ENCODE data around the gene KCNJ2. TPM values are rescaled to one million over a fixed set of nuclear protein-coding genes. Genes with fewer than 3 reads are reported as not detected.

KCNJ2 gene
- total RNA-seq, 1 experiment from 2014 or later = 0.15 TPM

DNA sequence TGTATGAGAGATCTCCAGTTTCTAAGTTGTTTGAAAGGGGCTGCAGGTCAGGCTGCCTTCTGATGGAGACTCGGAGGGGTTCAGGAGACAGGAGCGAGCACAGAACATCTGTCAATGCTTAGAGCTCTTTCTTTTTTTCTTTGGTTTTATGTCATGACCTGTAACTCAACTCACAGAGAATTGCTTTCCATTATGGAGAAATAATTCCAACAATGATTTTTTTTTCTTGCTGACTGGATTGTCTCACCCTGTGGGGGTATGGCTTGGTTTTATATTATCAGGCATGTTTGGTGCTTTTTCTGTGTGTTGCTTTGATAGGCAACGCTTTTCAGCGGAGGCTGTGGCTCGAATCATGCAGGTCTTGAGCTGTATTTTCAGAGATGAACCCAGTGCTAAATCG is 10.7 kb upstream of the KCNJ2 start:
- Histone ChIP-seq H3K23ac (ENCODE audit: insufficient read length, low read depth, low read length) (no peak overlapping the region), H3K4me2 (ENCODE audit: insufficient read depth, insufficient read length, low read length) (no peak overlapping the region), H3T11ph (ENCODE audit: low read length) (no peak overlapping the region), H3K4me1 (ENCODE audit: insufficient read depth, low read length) (no peaks in the 10 kb centered on the region), H3K27ac (ENCODE audit: insufficient read length, low read depth, low read length) (no peak overlapping the region), H3K4ac (ENCODE audit: low read depth, low read length) (no peak overlapping the region), H2AFZ (ENCODE audit: low read length) (no peak overlapping the region), H3K18ac (ENCODE audit: insufficient read length, low read depth, low read length) (no peak overlapping the region), H2AK5ac (ENCODE audit: insufficient read length, low read length) (no peak overlapping the region), H2BK5ac (ENCODE audit: insufficient read length, low read length) (no peak overlapping the region), H3K56ac (ENCODE audit: insufficient read length, low read depth, low read length) (no peak overlapping the region), H4K20me1 (ENCODE audit: control insufficient read depth, insufficient read depth, insufficient read length) (no peaks in the 10 kb centered on the region), H3K9me3 (ENCODE audit: control insufficient read depth, low read depth, low read length) (no peaks in the 10 kb centered on the region), H3K79me2 (ENCODE audit: insufficient read depth, low read length) (no peaks in the 10 kb centered on the region), H3K9ac (ENCODE audit: extremely low read depth, insufficient read length, low read length) (no peak overlapping the region), H4K91ac (ENCODE audit: insufficient read length, low read depth, low read length) (no peak overlapping the region), H4K5ac (ENCODE audit: insufficient read length, low read depth, low read length) (no peak overlapping the region), H2BK12ac (ENCODE audit: insufficient read length, low read depth, low read length) (no peak overlapping the region), H2BK120ac (ENCODE audit: low read depth, low read length, poor library complexity, severe bottlenecking) (no peak overlapping the region), H2BK15ac (ENCODE audit: low read depth, low read length) (no peak overlapping the region), H3K23me2 (ENCODE audit: insufficient read length, low read depth, low read length, poor library complexity, severe bottlenecking) (no peaks in the 10 kb centered on the region), H3K14ac (ENCODE audit: insufficient read depth, low read length) (no peak overlapping the region), H3K79me1 (ENCODE audit: insufficient read depth, low read depth, low read length, poor library complexity, severe bottlenecking) (no peaks in the 10 kb centered on the region), H3K27me3 (ENCODE audit: insufficient read depth, low read length) (no peaks in the 10 kb centered on the region), H4K8ac (replicated peaks; ENCODE audit: insufficient read length, low read depth, low read length) (no peak overlapping the region), H2BK20ac (ENCODE audit: low read depth, low read length, poor library complexity, severe bottlenecking) (no peak overlapping the region)
- no peak overlapping the region for H3K27ac Mint-ChIP-seq
- no peak for TF ChIP-seq CTCF (conservative IDR thresholded peaks at IDR 0.05)
- no CpG with 5 or more reads among the region's 6 CpGs for WGBS (ENCODE audit: extremely low coverage, insufficient read length, low lambda C conversion rate)
- H3K27me3 Mint-ChIP-seq (ENCODE audit: low read depth) = no peaks in the 10 kb centered on the region
- H3K4me3 Mint-ChIP-seq = no peak overlapping the region
- H3K36me3 Mint-ChIP-seq (ENCODE audit: insufficient read depth in 1 of 3, low read depth in 3 of 3) = no peaks in the 10 kb centered on the region
- H3K4me1 Mint-ChIP-seq = no peaks in the 10 kb centered on the region
- DNase-seq = no peak
- no peaks in the 10 kb centered on the region for H3K9me3 Mint-ChIP-seq

All from H9 (cell line).